ENCODE measurements around the gene CBX4. TPM values are rescaled to one million over a fixed set of nuclear protein-coding genes. Genes with fewer than 3 reads are reported as not detected.

The CBX4 gene
- total and polyA plus RNA-seq, 2 of the 13 experiments (the other 11 are each of a cell fraction or from before 2014, with no cell fraction given), result 25.8 to 50.8 TPM

DNA sequence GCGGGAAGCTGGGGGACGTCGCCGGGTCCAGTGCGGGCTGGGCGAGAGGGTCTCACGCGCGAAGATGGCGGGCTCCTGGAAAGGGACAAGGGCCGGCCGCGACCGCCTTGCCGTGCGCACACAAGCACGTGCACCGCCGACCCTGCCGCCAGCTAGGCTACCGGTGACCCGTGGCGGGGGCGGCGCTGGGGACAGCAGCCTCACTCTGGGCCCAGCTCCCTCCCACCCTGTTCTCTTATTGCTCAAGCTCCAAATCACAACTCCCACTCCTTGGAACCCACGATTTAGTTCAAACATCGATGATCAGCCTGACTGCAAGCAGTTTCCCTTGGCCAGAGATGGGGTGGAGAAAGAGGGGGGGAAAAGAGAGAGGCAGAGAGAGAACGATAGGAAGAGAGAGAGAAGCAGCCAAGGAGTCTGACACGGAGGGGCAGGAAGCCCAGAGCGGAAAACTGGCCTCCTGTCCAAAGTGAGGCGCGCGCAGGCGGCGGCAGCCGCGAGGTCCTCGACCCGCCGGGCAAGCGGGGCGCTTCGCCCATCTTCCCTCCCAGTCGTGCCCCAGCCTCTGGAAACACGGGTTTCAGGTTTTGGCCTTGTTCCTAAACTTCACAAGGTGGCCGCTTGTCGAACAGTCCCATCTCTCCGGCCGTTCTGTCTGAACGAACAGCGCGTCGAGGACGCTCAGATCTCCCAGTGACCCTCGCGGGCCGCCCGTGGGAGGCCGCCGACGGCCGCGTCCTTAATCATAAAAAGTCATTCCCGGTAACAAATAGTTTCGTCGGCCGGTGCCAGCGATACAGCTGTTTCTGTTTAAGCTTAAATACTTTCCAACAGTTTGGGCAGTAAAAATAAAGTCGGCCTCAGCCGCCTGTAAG lies 40.7 kb downstream of the CBX4 start (continued):
- no peak for TF ChIP-seq PITX1 (CRISPR knock-in tag; IDR thresholded peaks at IDR 0.05)
- no peak for TF ChIP-seq FIP1L1 (IDR thresholded peaks at IDR 0.05; ENCODE audit: borderline replicate concordance, insufficient read depth, low read depth, low read length)
- TF ChIP-seq ZNF619 (CRISPR knock-in tag; IDR thresholded peaks at IDR 0.05), result peak; percentile 65; the same call in 1 of the 2 replicates
- TF ChIP-seq, protein P1, sequence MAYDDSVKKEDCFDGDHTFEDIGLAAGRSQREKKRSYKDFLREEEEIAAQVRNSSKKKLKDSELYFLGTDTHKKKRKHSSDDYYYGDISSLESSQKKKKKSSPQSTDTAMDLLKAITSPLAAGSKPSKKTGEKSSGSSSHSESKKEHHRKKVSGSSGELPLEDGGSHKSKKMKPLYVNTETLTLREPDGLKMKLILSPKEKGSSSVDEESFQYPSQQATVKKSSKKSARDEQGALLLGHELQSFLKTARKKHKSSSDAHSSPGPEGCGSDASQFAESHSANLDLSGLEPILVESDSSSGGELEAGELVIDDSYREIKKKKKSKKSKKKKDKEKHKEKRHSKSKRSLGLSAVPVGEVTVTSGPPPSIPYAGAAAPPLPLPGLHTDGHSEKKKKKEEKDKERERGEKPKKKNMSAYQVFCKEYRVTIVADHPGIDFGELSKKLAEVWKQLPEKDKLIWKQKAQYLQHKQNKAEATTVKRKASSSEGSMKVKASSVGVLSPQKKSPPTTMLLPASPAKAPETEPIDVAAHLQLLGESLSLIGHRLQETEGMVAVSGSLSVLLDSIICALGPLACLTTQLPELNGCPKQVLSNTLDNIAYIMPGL (CRISPR knock-in tag; IDR thresholded peaks at IDR 0.05; ENCODE audit: borderline replicate concordance in 1 of 2, low read depth in 1 of 2), result 0 out of 4 replicates have a peak, but pooled peaks of 1 of the 2 experiments have one; percentile 17
- no peak for TF ChIP-seq CENPT (CRISPR knock-in tag; IDR thresholded peaks at IDR 0.05; ENCODE audit: low read depth)
- TF ChIP-seq TGIF2 (CRISPR knock-in tag; IDR thresholded peaks at IDR 0.05), result peak; percentile 31; the same call in 1 of the 2 replicates
- TF ChIP-seq ISX (CRISPR knock-in tag; conservative IDR thresholded peaks at IDR 0.05), result no peak
- TF ChIP-seq AHR (CRISPR knock-in tag; IDR thresholded peaks at IDR 0.05), result no peak
- TF ChIP-seq ZNF230 (CRISPR knock-in tag; IDR thresholded peaks at IDR 0.05), result no peak
- TF ChIP-seq, protein P2, sequence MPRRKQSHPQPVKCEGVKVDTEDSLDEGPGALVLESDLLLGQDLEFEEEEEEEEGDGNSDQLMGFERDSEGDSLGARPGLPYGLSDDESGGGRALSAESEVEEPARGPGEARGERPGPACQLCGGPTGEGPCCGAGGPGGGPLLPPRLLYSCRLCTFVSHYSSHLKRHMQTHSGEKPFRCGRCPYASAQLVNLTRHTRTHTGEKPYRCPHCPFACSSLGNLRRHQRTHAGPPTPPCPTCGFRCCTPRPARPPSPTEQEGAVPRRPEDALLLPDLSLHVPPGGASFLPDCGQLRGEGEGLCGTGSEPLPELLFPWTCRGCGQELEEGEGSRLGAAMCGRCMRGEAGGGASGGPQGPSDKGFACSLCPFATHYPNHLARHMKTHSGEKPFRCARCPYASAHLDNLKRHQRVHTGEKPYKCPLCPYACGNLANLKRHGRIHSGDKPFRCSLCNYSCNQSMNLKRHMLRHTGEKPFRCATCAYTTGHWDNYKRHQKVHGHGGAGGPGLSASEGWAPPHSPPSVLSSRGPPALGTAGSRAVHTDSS (CRISPR knock-in tag; conservative IDR thresholded peaks at IDR 0.05), result 0 out of 2 replicates have a peak, but pooled peaks have one; percentile 16
- TF ChIP-seq, protein P3, sequence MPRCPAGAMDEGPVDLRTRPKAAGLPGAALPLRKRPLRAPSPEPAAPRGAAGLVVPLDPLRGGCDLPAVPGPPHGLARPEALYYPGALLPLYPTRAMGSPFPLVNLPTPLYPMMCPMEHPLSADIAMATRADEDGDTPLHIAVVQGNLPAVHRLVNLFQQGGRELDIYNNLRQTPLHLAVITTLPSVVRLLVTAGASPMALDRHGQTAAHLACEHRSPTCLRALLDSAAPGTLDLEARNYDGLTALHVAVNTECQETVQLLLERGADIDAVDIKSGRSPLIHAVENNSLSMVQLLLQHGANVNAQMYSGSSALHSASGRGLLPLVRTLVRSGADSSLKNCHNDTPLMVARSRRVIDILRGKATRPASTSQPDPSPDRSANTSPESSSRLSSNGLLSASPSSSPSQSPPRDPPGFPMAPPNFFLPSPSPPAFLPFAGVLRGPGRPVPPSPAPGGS (CRISPR knock-in tag; IDR thresholded peaks at IDR 0.05), result no peak; the same call in none of the 2 replicates
- TF ChIP-seq ZBTB7A (CRISPR knock-in tag; IDR thresholded peaks at IDR 0.05), result peak; percentile 67; the same call in 1 of the 2 replicates
- TF ChIP-seq RBFOX2 (IDR thresholded peaks at IDR 0.05; ENCODE audit: low read depth, low read length), result no peak
- TF ChIP-seq SIX4 (CRISPR knock-in tag; IDR thresholded peaks at IDR 0.05), result no peak
- no peak for TF ChIP-seq FLYWCH1 (CRISPR knock-in tag; IDR thresholded peaks at IDR 0.05)
- TF ChIP-seq ZMAT3 (CRISPR knock-in tag; conservative IDR thresholded peaks at IDR 0.05), result 0 out of 2 replicates have a peak, but pooled peaks have one; percentile 26
- no peak for TF ChIP-seq EHMT2 (IDR thresholded peaks at IDR 0.05; ENCODE audit: borderline replicate concordance, low read depth, low read length)
- peak; percentile 19; the same call in 1 of the 2 replicates for TF ChIP-seq ZNF160 (CRISPR knock-in tag; IDR thresholded peaks at IDR 0.05)
- TF ChIP-seq, protein P4, sequence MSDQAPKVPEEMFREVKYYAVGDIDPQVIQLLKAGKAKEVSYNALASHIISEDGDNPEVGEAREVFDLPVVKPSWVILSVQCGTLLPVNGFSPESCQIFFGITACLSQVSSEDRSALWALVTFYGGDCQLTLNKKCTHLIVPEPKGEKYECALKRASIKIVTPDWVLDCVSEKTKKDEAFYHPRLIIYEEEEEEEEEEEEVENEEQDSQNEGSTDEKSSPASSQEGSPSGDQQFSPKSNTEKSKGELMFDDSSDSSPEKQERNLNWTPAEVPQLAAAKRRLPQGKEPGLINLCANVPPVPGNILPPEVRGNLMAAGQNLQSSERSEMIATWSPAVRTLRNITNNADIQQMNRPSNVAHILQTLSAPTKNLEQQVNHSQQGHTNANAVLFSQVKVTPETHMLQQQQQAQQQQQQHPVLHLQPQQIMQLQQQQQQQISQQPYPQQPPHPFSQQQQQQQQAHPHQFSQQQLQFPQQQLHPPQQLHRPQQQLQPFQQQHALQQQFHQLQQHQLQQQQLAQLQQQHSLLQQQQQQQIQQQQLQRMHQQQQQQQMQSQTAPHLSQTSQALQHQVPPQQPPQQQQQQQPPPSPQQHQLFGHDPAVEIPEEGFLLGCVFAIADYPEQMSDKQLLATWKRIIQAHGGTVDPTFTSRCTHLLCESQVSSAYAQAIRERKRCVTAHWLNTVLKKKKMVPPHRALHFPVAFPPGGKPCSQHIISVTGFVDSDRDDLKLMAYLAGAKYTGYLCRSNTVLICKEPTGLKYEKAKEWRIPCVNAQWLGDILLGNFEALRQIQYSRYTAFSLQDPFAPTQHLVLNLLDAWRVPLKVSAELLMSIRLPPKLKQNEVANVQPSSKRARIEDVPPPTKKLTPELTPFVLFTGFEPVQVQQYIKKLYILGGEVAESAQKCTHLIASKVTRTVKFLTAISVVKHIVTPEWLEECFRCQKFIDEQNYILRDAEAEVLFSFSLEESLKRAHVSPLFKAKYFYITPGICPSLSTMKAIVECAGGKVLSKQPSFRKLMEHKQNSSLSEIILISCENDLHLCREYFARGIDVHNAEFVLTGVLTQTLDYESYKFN (CRISPR knock-in tag; conservative IDR thresholded peaks at IDR 0.05), result no peak
- TF ChIP-seq CENPX (CRISPR knock-in tag; IDR thresholded peaks at IDR 0.05), result no peak
